WTC11 (cell line): ENCODE results near the gene WNT9B. TPM values are rescaled to one million over a fixed set of nuclear protein-coding genes. Genes with fewer than 3 reads are reported as not detected.

Experiments
- ATAC-seq: fragments of 200-7000 bp; cut with Tn5 transposase; 2 replicates; pipeline ENCODE4 v1.10.0; 2021; ENCODE audit warnings: mild to moderate bottlenecking, moderate library complexity
- CTCF ChIA-PET: fragments of 300-600 bp; sonication (Branson Sonifier 250); formaldehyde crosslinking; loops from one replicate; lab custom pipeline; 2021; ENCODE audit warnings: antibody characterized with exemption; lab: Charles Lee
- POLR2A ChIA-PET: fragments of 350-600 bp; sonication (Branson Sonifier 250); formaldehyde crosslinking; loops from one replicate; lab custom pipeline; 2021; ENCODE audit warnings: antibody characterized with exemption; lab: Charles Lee
- DNase-seq: peaks from one replicate; pipeline ENCODE4 v3.0.0; 2021; ENCODE audit warnings: low spot score
- H3K27ac Mint-ChIP-seq: 2 replicates; pipeline ENCODE4 v1.8.0; 2021; ENCODE audit warnings: mixed read lengths
- H3K27me3 Mint-ChIP-seq: 2 replicates; pipeline ENCODE4 v1.8.0; 2021; ENCODE audit warnings: low read depth, mild to moderate bottlenecking, moderate library complexity, mixed read lengths
- H3K36me3 Mint-ChIP-seq: 2 replicates; pipeline ENCODE4 v1.8.0; 2021; ENCODE audit warnings: mixed read lengths
- H3K4me1 Mint-ChIP-seq: 2 replicates; pipeline ENCODE4 v1.8.0; 2022; ENCODE audit warnings: mixed read lengths
- H3K4me3 Mint-ChIP-seq: 2 replicates; pipeline ENCODE4 v1.8.0; 2021; ENCODE audit warnings: mild to moderate bottlenecking, moderate library complexity, mixed read lengths
- H3K9me3 Mint-ChIP-seq: 2 replicates; pipeline ENCODE4 v1.8.0; 2021; ENCODE audit warnings: mixed read lengths
- AR ChIP-seq: fragments of 250-450 bp; sonication (Bioruptor Pico); IDR thresholded peaks from 2 replicates; pipeline ENCODE4 v1.9.0; 2021; ENCODE audit warnings: mild to moderate bottlenecking
- ARID4B ChIP-seq: sonication (generic); formaldehyde crosslinking; IDR thresholded peaks from 2 replicates; pipeline ENCODE4 v1.8.0; 2023; ENCODE audit warnings: missing genetic modification reagents, mild to moderate bottlenecking, borderline replicate concordance
- E2F5 ChIP-seq: sonication (generic); formaldehyde crosslinking; IDR thresholded peaks from 2 replicates; pipeline ENCODE4 v1.8.1; 2022; ENCODE audit warnings: mild to moderate bottlenecking, moderate library complexity, missing genetic modification reagents
- ETV6 ChIP-seq: sonication (generic); formaldehyde crosslinking; IDR thresholded peaks from 2 replicates; pipeline ENCODE4 v1.8.1; 2022; ENCODE audit warnings: mild to moderate bottlenecking, missing genetic modification reagents
- GABPB1 ChIP-seq: sonication (generic); formaldehyde crosslinking; IDR thresholded peaks from 2 replicates; pipeline ENCODE4 v1.8.1; 2023; ENCODE audit warnings: mild to moderate bottlenecking, missing genetic modification reagents
- GRHL2 ChIP-seq: fragments of 250-450 bp; sonication (Bioruptor Pico); IDR thresholded peaks from 2 replicates; pipeline ENCODE4 v1.8.0; 2022; ENCODE audit warnings: mild to moderate bottlenecking, moderate library complexity; ENCODE audit not compliant: insufficient replicate concordance, severe bottlenecking
- SMAD3 ChIP-seq: sonication (generic); formaldehyde crosslinking; IDR thresholded peaks from 2 replicates; pipeline ENCODE4 v1.8.0; 2022; ENCODE audit warnings: missing genetic modification reagents, mild to moderate bottlenecking, borderline replicate concordance
- SP1 ChIP-seq: sonication (generic); formaldehyde crosslinking; conservative IDR thresholded peaks from 2 replicates; pipeline ENCODE4 v1.8.1; 2022; ENCODE audit warnings: missing genetic modification reagents
- ZNF281 ChIP-seq: sonication (generic); formaldehyde crosslinking; IDR thresholded peaks from 2 replicates; pipeline ENCODE4 v1.8.0; 2023; ENCODE audit warnings: mild to moderate bottlenecking, missing genetic modification reagents
- ZNF532 ChIP-seq: fragments of 250-450 bp; sonication (Bioruptor Pico); IDR thresholded peaks from 2 replicates; pipeline ENCODE4 v1.9.0; 2021; ENCODE audit warnings: mild to moderate bottlenecking, borderline replicate concordance
- total RNA-seq: library from RNA; stranded (reverse); gene quantifications from 3 replicates; pipeline ENCODE4 v1.2.3, GENCODE V29; 2021
- TF ChIP-seq, protein P1 (sequence below): sonication (generic); formaldehyde crosslinking; IDR thresholded peaks from 2 replicates; pipeline ENCODE4 v1.8.1; 2023; ENCODE audit warnings: mild to moderate bottlenecking, moderate library complexity, missing genetic modification reagents
- TF ChIP-seq, protein P2 (sequence below): sonication (generic); formaldehyde crosslinking; IDR thresholded peaks from 2 replicates; pipeline ENCODE4 v1.8.0; 2022; ENCODE audit warnings: mild to moderate bottlenecking, missing genetic modification reagents
- TF ChIP-seq, protein P3 (sequence below): sonication (generic); formaldehyde crosslinking; IDR thresholded peaks from 2 replicates; pipeline ENCODE4 v1.8.0; 2022; ENCODE audit warnings: mild to moderate bottlenecking, missing genetic modification reagents

WNT9B gene
- total RNA-seq, 1 experiment from 2014 or later: 0.87 TPM

GRCh38 chr17:46922804-46923635, 71.6 kb downstream of the WNT9B start, which contains the start of gene GOSR2:
Gene GOSR2 (plus strand): TSS chr17:46923160. CDS start chr17:46923193, 33 bp downstream.
- Mint-ChIP-seq H3K27me3 (no peaks in the 10 kb centered on the region), H3K27ac (peak within 1 kb of the TSS; percentile 100), H3K4me1 (peaks cover 9% of the 10 kb centered on the region), H3K4me3 (peak within 1 kb of the TSS; percentile 88), H3K9me3 (no peaks in the 10 kb centered on the region), H3K36me3 (no peaks in the 10 kb centered on the region)
- TF ChIP-seq GRHL2 (CRISPR knock-in tag): no peak
- 0 out of 2 replicates have a peak, but pooled peaks have one; percentile 58 for TF ChIP-seq ZNF532
- TF ChIP-seq, protein P1, sequence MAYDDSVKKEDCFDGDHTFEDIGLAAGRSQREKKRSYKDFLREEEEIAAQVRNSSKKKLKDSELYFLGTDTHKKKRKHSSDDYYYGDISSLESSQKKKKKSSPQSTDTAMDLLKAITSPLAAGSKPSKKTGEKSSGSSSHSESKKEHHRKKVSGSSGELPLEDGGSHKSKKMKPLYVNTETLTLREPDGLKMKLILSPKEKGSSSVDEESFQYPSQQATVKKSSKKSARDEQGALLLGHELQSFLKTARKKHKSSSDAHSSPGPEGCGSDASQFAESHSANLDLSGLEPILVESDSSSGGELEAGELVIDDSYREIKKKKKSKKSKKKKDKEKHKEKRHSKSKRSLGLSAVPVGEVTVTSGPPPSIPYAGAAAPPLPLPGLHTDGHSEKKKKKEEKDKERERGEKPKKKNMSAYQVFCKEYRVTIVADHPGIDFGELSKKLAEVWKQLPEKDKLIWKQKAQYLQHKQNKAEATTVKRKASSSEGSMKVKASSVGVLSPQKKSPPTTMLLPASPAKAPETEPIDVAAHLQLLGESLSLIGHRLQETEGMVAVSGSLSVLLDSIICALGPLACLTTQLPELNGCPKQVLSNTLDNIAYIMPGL (CRISPR knock-in tag): peak; percentile 46; the same call in 1 of the 2 replicates
- TF ChIP-seq, protein P2, sequence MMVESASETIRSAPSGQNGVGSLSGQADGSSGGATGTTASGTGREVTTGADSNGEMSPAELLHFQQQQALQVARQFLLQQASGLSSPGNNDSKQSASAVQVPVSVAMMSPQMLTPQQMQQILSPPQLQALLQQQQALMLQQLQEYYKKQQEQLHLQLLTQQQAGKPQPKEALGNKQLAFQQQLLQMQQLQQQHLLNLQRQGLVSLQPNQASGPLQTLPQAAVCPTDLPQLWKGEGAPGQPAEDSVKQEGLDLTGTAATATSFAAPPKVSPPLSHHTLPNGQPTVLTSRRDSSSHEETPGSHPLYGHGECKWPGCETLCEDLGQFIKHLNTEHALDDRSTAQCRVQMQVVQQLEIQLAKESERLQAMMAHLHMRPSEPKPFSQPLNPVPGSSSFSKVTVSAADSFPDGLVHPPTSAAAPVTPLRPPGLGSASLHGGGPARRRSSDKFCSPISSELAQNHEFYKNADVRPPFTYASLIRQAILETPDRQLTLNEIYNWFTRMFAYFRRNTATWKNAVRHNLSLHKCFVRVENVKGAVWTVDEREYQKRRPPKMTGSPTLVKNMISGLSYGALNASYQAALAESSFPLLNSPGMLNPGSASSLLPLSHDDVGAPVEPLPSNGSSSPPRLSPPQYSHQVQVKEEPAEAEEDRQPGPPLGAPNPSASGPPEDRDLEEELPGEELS: peak; percentile 78
- TF ChIP-seq, protein P3, sequence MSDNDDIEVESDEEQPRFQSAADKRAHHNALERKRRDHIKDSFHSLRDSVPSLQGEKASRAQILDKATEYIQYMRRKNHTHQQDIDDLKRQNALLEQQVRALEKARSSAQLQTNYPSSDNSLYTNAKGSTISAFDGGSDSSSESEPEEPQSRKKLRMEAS (CRISPR knock-in tag): peak; percentile 62
- TF ChIP-seq GABPB1: no peak; the same call in 1 of the 2 replicates
- TF ChIP-seq AR (CRISPR knock-in tag): no peak
- TF ChIP-seq ZNF281: no peak
- TF ChIP-seq ETV6 (CRISPR knock-in tag): peak; percentile 62; the same call in 1 of the 2 replicates
- TF ChIP-seq SMAD3 (CRISPR knock-in tag): 0 out of 2 replicates have a peak, but pooled peaks have one; percentile 74
- 0 out of 2 replicates have a peak, but pooled peaks have one; percentile 22 for TF ChIP-seq E2F5 (CRISPR knock-in tag)
- TF ChIP-seq SP1 (CRISPR knock-in tag): peak; percentile 61; the same call in 1 of the 2 replicates
- peak; percentile 91; the same call in 1 of the 2 replicates for TF ChIP-seq ARID4B (CRISPR knock-in tag)
- DNase-seq: peak; percentile 87
- peak; percentile 97 for ATAC-seq
- ChIA-PET CTCF (no interaction called here), POLR2A (no interaction called here)
